Lower lobe of right lung (tissue), 2 donors: ENCODE results near the gene DDX42. TPM values are rescaled to one million over a fixed set of nuclear protein-coding genes. Genes with fewer than 3 reads are reported as not detected.

ENCODE experiments used
- ATAC-seq, 2 donors: fragments of 200-7000 bp; cut with Tn5 transposase; one replicate each; pipeline ENCODE4 v1.9.1; 2020 to 2022; ENCODE audit warnings: mild to moderate bottlenecking in 2 of 2, moderate library complexity in 2 of 2
- DNase-seq: peaks from one replicate; pipeline ENCODE4 v3.0.0-alpha.2; 2020
- H3K27ac ChIP-seq: fragments of 200-600 bp; one replicate; pipeline ENCODE4 v1.8.0; 2022
- H3K27me3 ChIP-seq: fragments of 200-600 bp; one replicate; pipeline ENCODE4 v1.8.0; 2022; ENCODE audit warnings: low read depth
- H3K36me3 ChIP-seq: fragments of 200-600 bp; one replicate; pipeline ENCODE4 v1.8.0; 2022; ENCODE audit warnings: mild to moderate bottlenecking
- H3K4me1 ChIP-seq: fragments of 200-600 bp; one replicate; pipeline ENCODE4 v1.8.0; 2022
- H3K4me3 ChIP-seq: fragments of 200-600 bp; one replicate; pipeline ENCODE4 v1.8.0; 2022; ENCODE audit warnings: mild to moderate bottlenecking
- H3K9me3 ChIP-seq: fragments of 200-600 bp; one replicate; pipeline ENCODE4 v1.8.0; 2022
- CTCF ChIP-seq: fragments of 200-600 bp; IDR thresholded peaks from one replicate; pipeline ENCODE4 v1.8.0; 2022; ENCODE audit warnings: antibody characterized with exemption, mild to moderate bottlenecking
- intact Hi-C: fragments of 100-400 bp; cut with DNase I; formaldehyde crosslinking; loops from one replicate; pipeline ENCODE4 v1.11.0; 2022
- long read RNA-seq: library from polyadenylated mRNA; unstranded; transcript quantifications from one replicate; pipeline ENCODE4 v2.0.0, GENCODE V29; 2021
- total RNA-seq: library from RNA; stranded (reverse); fragmentation: NEBNext Ultra II Directional; extraction: Animal tissue kit (Norgen Biotek cat#: 25700); gene quantifications from one replicate; pipeline ENCODE4 v1.2.1, GENCODE V29; 2021
- donor health status: DM: no; HTN: yes; CAD: no; lungs with severe emphysema.

Gene DDX42, protein sequence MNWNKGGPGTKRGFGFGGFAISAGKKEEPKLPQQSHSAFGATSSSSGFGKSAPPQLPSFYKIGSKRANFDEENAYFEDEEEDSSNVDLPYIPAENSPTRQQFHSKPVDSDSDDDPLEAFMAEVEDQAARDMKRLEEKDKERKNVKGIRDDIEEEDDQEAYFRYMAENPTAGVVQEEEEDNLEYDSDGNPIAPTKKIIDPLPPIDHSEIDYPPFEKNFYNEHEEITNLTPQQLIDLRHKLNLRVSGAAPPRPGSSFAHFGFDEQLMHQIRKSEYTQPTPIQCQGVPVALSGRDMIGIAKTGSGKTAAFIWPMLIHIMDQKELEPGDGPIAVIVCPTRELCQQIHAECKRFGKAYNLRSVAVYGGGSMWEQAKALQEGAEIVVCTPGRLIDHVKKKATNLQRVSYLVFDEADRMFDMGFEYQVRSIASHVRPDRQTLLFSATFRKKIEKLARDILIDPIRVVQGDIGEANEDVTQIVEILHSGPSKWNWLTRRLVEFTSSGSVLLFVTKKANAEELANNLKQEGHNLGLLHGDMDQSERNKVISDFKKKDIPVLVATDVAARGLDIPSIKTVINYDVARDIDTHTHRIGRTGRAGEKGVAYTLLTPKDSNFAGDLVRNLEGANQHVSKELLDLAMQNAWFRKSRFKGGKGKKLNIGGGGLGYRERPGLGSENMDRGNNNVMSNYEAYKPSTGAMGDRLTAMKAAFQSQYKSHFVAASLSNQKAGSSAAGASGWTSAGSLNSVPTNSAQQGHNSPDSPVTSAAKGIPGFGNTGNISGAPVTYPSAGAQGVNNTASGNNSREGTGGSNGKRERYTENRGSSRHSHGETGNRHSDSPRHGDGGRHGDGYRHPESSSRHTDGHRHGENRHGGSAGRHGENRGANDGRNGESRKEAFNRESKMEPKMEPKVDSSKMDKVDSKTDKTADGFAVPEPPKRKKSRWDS
- 101 TPM for total RNA-seq
- long read RNA-seq, full-length matches to known transcripts = 47 of 65 reads
- long read RNA-seq, partial matches to known transcripts = 14 of 65 reads
- long read RNA-seq, other reads (novel, unspliced or antisense) = 4 of 65 reads

- intact Hi-C loops = no loop called here
- peak; percentile 13 for TF ChIP-seq CTCF
Measured at GRCh38 chr17:63774141-63774968, at the start of gene DDX42. Gene DDX42 (plus strand): TSS chr17:63774170. CDS start chr17:63787050, 12,880 bp downstream.

DNA sequence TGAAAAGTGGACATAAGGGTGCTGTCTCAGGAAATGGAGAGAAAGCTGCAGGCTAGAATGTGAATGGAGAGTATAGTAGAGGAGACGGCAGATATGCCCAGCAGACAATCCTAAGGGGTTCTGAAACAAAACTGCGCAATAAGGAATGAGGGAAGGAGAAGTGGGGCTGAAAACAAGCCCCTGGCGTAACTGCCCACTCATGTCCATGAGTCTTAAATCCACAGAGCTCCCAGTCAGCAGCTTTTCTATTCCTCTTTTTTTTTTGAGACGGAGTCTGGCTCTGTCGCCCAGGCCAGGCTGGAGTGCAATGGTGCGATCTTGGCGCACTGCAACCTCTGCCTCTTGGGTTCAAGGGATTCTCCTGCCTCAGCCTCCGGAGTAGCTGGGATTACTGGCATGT is 38.3 kb upstream of the DDX42 start:
- Histone ChIP-seq H3K4me1 (peaks cover 6% of the 10 kb centered on the region), H3K36me3 (no peaks in the 10 kb centered on the region), H3K9me3 (no peaks in the 10 kb centered on the region), H3K27me3 (no peaks in the 10 kb centered on the region), H3K27ac (no peak overlapping the region), H3K4me3 (no peak overlapping the region)
- intact Hi-C loops = no loop called here
- no peak for ATAC-seq
- DNase-seq = no peak
- TF ChIP-seq CTCF = no peak

More at GRCh38 chr17:63774141-63774968, at the start of gene DDX42:
- peaks cover 29% of the 10 kb centered on the region for H3K36me3 ChIP-seq
- H3K9me3 ChIP-seq = no peaks in the 10 kb centered on the region
- H3K4me3 ChIP-seq = peak within 1 kb of the TSS; percentile 87
- H3K27me3 ChIP-seq = no peaks in the 10 kb centered on the region
- peak within 1 kb of the TSS; percentile 96 for H3K27ac ChIP-seq
- DNase-seq (peak; percentile 91), ATAC-seq (peak; percentile 30 to 31)
- peaks cover 65% of the 10 kb centered on the region for H3K4me1 ChIP-seq

- TF ChIP-seq CTCF = no peak
- ATAC-seq = no peak
- peaks cover 15% of the 10 kb centered on the region for H3K4me1 ChIP-seq
- no peaks in the 10 kb centered on the region for H3K27me3 ChIP-seq
- no peaks in the 10 kb centered on the region for H3K9me3 ChIP-seq
- peak overlapping the region; percentile 95 for H3K27ac ChIP-seq
- H3K36me3 ChIP-seq = peaks cover 3% of the 10 kb centered on the region
- H3K4me3 ChIP-seq = peak overlapping the region; percentile 99
- intact Hi-C loops = no loop called here
- DNase-seq = no peak
Measured at GRCh38 chr17:63740464-63741142, 33.4 kb upstream of the DDX42 start.

- no peaks in the 10 kb centered on the region for H3K9me3 ChIP-seq
- H3K4me1 ChIP-seq = peaks cover 15% of the 10 kb centered on the region
- H3K4me3 ChIP-seq = peak overlapping the region; percentile 99
- intact Hi-C loops = no loop called here
- peaks cover 7% of the 10 kb centered on the region for H3K36me3 ChIP-seq
- no peaks in the 10 kb centered on the region for H3K27me3 ChIP-seq
- TF ChIP-seq CTCF = no peak
- DNase-seq (no peak), ATAC-seq (peak; percentile 4 to 58)
- H3K27ac ChIP-seq = peak overlapping the region; percentile 95
Measured at GRCh38 chr17:63741143-63741407, 32.9 kb upstream of the DDX42 start.
